Fibroblast of upper back skin (primary cell): Measurements from ENCODE around the gene SERPIND1.
"Not testable (repeated sequence)": the region's sequence is repeated elsewhere in the genome, so short reads cannot be mapped to it uniquely, and the experiment has no call there.

ENCODE experiments used
- DNase-seq: peaks from one replicate; pipeline ENCODE4 v3.0.0-alpha.2; 2013

The SERPIND1 gene

DNA sequence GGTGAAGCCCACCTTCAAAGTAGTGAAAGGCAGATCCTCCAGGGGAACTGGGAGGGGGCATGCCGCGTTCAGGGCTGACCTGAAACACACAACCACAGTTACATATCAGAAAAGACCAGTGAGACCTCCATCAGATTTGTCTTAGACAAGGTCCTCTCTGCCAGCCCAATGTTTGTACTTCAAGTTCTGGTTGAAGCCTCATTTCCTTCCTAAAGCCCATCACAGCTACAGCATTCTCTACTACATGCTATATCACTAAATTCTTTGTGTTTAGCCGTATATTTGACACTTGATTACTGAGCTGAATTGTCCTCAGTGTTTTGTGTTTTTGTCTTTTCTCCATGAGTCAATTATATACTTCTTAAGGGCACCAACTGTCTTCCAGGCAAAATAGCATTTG is 44.6 kb downstream of the SERPIND1 start:
- DNase-seq: no peak

DNA sequence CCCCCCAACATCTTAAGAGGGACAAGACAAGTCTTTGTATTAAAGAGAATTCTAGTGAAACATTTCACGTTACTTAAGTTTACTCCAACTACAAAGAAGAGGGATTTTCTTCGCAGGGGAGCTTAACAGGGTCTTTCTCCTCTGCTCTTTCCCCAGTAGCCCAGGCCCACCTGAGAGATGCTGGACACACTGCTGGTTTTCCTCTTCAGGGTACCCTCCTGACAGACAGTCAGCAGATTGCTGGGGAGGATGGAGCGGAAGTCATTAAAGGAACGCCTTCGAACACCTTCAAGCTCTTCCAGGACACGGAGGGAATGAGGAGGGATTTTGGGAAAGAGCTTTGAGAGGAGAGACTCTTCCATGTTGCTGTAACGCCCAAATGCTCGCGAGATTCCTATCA is 45.6 kb downstream of the SERPIND1 start:
- no peak for DNase-seq

DNA sequence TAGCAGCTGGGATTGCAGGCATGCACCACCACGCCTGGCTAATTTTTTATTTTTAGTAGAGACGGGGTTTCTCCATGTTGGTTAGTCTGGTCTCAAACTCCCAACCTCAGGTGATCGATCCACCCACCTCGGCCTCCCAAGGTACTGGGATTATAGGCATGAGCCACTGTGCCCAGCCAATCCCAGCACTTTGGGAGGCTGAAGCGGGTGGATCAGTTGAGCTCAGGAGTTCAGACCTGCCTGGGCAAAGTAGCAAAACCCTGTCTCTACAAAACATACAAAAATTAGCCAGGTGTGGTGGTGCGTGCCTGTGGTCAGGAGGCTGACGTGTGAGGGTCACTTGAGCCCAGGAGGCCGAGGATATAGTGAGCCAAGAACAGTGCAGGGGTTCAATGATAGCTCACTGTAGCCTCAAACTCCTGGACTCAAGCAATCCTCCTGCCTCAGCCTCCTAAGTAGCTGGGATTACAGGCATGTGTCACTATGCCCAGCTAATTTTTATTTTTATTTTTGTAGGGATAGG is 47.9 kb downstream of the SERPIND1 start:
- DNase-seq: not testable (repeated sequence)

DNA sequence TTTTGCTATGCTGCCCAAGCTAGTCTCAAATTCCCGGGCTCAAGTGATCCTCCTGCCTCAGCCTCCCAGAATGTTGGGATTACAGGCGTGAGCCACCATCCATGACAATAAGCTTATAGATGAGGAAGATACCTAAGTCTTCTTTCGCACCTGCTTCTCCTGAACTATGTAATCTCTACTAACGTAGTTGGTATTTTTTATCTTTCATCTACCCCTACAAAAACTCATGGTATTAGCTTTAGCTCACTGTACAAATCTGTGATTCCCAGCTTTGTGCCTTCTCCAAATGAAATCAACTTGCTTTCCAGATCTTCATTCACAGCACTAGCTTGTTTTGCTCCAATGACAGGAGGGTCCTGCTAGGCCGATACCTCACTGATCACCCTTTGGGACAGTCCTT is 48.3 kb downstream of the SERPIND1 start:
- DNase-seq: no peak

DNA sequence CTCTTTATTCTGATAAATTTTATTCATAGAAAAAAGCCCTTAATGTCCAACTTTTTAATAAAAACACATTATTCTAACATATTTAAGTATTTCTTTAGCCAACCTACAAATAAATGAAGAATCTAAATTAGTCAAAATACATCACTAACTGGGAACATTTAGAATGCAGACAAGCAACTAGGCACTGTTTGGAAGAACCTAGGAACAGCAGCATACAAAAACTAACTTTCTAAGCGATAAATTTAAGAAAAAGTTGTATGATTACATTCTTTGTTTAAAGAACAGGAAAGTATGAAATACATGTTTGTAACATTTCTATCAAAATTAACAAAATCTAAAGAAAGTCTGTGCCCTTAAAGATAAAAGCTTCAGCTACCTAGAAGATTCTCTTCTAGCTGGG is 49.4 kb downstream of the SERPIND1 start:
- DNase-seq: no peak

DNA sequence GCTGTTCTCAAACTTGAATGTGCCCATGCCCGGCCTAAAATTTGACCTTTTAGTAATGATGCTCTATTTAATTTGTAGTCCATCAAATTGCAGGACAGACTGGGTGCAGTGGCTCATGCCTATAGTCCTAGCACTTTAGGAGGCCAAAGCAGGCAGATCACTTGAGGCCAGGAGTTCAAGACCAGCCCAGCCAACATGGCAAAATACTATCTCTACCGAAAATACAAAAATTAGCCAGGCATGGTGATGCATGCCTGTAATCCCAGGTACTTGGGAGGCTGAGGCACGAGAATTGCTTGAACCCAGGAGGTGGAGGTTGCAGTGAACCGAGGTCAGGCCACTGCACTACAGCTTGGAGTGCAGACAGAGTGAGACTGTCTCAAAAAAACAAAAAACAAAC is 51.3 kb downstream of the SERPIND1 start:
- DNase-seq: not testable (repeated sequence)

DNA sequence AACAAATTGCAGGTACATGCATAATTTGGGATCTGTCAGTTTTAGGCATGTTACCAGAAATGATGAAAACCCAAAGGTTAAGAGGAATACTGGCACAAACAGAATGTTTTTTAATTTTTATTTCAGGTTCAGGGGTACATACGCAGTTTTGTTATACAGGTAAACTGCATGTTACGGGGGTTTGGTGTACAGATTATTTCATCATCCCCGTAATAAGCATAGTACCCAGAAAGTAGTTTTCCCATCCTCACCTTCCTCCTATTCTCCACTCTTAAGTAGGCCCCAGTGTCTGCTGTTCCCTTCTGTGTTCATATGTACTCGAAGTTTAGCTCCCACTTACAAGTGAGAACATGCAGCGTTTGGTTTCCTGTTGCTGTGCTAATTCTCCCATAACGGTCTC is 51.7 kb downstream of the SERPIND1 start:
- no peak for DNase-seq

DNA sequence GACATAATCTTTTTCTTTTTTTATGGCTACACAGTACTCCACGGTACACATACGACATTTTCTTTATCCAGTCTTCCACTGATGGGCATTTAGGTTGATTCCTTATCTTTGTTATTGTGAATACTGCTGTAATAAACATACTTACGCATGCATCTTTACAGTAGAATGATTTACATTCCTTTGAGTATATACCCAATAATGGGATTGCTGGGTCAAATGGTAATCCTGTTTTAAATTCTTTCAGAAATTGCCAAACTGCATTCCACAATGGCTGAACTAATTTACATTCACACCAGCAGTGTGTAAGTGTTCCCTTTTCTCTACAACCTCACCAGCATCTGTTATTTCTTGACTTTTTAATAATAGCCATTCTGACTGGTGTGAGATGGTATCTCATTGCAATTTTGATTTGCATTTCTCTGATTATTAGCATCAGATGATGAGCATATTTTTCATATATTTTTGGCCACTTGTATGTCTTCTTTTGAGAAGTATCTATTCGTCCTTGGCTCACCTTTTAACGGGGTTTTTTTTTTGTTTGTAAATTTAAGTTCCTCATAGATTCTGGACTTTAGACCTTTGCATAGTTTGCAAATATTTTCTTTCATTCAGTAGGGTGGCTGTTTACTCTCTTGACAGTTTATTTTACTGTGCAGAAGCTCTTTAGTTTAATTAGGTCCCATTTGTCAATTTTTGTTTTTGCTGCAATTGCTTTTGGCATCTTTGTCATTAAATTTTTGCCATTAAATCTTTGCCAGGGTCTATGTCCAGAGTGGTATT is 52.6 kb downstream of the SERPIND1 start:
- not testable (repeated sequence) for DNase-seq

DNA sequence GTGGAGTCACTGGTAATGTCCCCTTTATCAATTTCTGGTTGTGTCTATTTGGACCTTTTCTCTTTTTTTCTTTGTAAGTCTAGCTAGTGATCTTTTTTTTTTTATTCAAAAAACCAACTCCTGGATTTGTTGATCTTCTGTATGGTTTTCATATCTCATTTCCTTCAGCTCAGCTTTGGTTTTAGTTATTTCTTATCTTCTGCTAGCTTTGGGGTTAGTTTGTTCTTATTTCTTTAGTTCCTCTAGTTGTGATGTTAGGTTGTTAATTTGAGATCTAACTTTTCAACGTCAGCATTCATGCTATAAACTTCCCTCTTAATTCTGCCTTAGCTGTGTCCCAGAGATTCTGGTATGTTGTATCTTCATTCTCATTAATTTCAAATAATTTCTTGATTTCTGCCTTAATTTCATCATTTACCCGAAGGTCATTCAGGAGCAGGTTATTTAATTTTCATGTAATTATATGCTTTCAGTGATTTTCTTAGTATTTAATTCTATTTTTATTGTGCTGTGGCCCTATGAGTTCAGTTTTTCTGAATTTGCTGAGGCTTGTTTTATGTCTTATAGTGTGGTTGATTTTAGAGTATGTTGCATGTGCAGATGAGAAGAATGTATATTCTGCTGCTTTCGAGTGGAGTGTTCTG is 55.7 kb downstream of the SERPIND1 start:
- DNase-seq: no peak

DNA sequence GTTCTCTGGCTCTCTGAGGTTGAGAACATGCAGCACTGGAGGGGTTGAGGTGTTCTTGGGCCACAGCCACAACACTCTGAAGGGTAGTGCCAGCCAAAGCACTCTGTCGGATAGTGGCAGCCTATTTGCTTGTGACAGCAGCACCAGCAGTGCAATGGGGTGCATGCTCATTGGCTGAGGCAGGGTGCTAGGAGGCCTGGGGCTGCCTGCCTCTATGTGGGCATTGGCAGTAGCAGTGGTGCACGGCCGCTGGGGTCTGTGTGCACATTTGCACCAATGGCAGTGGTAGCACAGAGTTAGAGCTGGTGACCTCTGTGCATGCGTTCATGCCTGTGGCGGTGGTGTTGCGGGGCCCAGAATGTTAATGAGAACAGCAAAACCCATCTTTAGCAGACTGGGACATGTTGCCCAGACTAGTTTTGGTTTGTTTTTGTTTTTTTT is 59.3 kb downstream of the SERPIND1 start:
- no peak for DNase-seq

DNA sequence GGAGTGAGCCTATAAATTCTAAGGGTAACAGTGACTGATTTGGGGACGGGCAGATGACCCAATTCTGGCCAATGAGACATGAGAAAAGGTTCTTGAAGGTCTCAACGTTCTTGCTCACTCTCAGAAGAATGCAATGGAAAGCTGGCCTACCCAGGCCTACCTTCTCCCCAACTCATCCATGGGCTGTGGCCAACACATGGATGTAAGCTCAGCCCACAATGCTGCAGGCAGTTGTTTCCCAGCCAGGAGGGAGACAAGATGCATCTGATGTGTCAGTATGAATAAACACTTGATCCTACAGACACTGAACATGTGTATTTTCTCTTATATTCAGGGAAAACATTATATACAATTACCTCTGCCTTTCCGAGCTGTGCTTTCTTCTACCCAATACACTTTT is 60.3 kb downstream of the SERPIND1 start:
- DNase-seq: no peak

DNA sequence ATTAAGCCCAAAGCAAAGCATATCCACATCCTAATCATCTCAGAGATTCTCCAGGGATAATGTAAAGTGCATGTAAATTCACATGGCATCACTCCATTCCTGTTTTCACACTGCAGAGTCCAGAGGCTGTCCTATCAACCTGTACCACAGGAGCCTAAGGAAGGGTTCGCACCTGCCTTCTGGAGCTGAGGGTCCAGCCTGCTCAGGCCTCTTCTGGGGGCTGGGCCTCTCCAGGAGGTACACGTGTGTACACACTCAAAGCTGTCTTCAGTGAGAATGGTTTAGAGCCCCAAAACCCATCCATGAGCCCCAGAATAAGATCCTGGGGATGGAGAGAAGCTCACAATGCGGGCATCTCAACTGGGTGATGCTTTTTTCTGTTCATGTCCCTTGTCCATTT is 60.8 kb downstream of the SERPIND1 start:
- no peak for DNase-seq
